ENCODE data around the gene SMIM30. TPM values are rescaled to one million over a fixed set of nuclear protein-coding genes. Genes with fewer than 3 reads are reported as not detected.

Gene SMIM30
- total RNA-seq, 1 experiment from 2014 or later = 32.3 TPM

GRCh38 chr7:113154117-113154516 is 35.8 kb upstream of the SMIM30 start:
- Mint-ChIP-seq H3K4me1 (no peaks in the 10 kb centered on the region), H3K27me3 (ENCODE audit: low read depth) (peaks cover 13% of the 10 kb centered on the region; the same call in 1 of the 2 replicates), H3K36me3 (ENCODE audit: insufficient read depth in 1 of 3, low read depth in 3 of 3) (no peaks in the 10 kb centered on the region), H3K9me3 (no peaks in the 10 kb centered on the region; a peak in 1 of 5 replicates), H3K27ac (no peak overlapping the region), H3K4me3 (no peak overlapping the region)
- no peak overlapping the region for H4K5ac ChIP-seq (ENCODE audit: insufficient read length, low read depth, low read length)
- no peak overlapping the region for H2BK120ac ChIP-seq (ENCODE audit: low read depth, low read length, poor library complexity, severe bottlenecking)
- no peak for DNase-seq
- no peak overlapping the region for H3K4ac ChIP-seq (ENCODE audit: low read depth, low read length)
- no peak overlapping the region for H2AFZ ChIP-seq (ENCODE audit: low read length)
- no peaks in the 10 kb centered on the region for H3K27me3 ChIP-seq (ENCODE audit: insufficient read depth, low read length)
- H3K4me1 ChIP-seq (ENCODE audit: insufficient read depth, low read length) = no peaks in the 10 kb centered on the region
- H3K56ac ChIP-seq (ENCODE audit: insufficient read length, low read depth, low read length) = no peak overlapping the region
- no peak overlapping the region for H3K27ac ChIP-seq (ENCODE audit: insufficient read length, low read depth, low read length)
- no peaks in the 10 kb centered on the region for H3K79me2 ChIP-seq (ENCODE audit: insufficient read depth, low read length)
- H2AK5ac ChIP-seq (ENCODE audit: insufficient read length, low read length) = no peak overlapping the region
- no peak overlapping the region for H3K14ac ChIP-seq (ENCODE audit: insufficient read depth, low read length)
- no peak overlapping the region for H3K4me2 ChIP-seq (ENCODE audit: insufficient read depth, insufficient read length, low read length)
- no peak overlapping the region for H2BK12ac ChIP-seq (ENCODE audit: insufficient read length, low read depth, low read length)
- H3K23ac ChIP-seq (ENCODE audit: insufficient read length, low read depth, low read length) = no peak overlapping the region
- no peak overlapping the region for H3T11ph ChIP-seq (ENCODE audit: low read length)
- no peak overlapping the region for H4K91ac ChIP-seq (ENCODE audit: insufficient read length, low read depth, low read length)
- no peaks in the 10 kb centered on the region for H3K9me3 ChIP-seq (ENCODE audit: control insufficient read depth, low read depth, low read length)
- no peak overlapping the region for H3K18ac ChIP-seq (ENCODE audit: insufficient read length, low read depth, low read length)
- H2BK15ac ChIP-seq (ENCODE audit: low read depth, low read length) = no peak overlapping the region
- H2BK20ac ChIP-seq (ENCODE audit: low read depth, low read length, poor library complexity, severe bottlenecking) = no peak overlapping the region
- no peaks in the 10 kb centered on the region for H3K79me1 ChIP-seq (ENCODE audit: insufficient read depth, low read depth, low read length, poor library complexity, severe bottlenecking)
- no peak for TF ChIP-seq CTCF (conservative IDR thresholded peaks at IDR 0.05)
- no peaks in the 10 kb centered on the region for H3K23me2 ChIP-seq (ENCODE audit: insufficient read length, low read depth, low read length, poor library complexity, severe bottlenecking)
- H3K9ac ChIP-seq (ENCODE audit: extremely low read depth, insufficient read length, low read length) = no peak overlapping the region
- H2BK5ac ChIP-seq (ENCODE audit: insufficient read length, low read length) = no peak overlapping the region
- WGBS (ENCODE audit: extremely low coverage, insufficient read length, low lambda C conversion rate) = no CpG with 5 or more reads among the region's 3 CpGs
- no peak overlapping the region for H4K8ac ChIP-seq (replicated peaks; ENCODE audit: insufficient read length, low read depth, low read length)
- no peaks in the 10 kb centered on the region for H4K20me1 ChIP-seq (ENCODE audit: control insufficient read depth, insufficient read depth, insufficient read length)

Data from H9 (cell line).